UCSD-AML1 (cell line): ENCODE measurements around the gene CDH18.

Source experiments
- DNase-seq: peaks from one replicate; lab custom pipeline; 2025; ENCODE audit not compliant: unreplicated experiment; lab: John Stamatoyannopoulos, UW

The CDH18 gene

DNA sequence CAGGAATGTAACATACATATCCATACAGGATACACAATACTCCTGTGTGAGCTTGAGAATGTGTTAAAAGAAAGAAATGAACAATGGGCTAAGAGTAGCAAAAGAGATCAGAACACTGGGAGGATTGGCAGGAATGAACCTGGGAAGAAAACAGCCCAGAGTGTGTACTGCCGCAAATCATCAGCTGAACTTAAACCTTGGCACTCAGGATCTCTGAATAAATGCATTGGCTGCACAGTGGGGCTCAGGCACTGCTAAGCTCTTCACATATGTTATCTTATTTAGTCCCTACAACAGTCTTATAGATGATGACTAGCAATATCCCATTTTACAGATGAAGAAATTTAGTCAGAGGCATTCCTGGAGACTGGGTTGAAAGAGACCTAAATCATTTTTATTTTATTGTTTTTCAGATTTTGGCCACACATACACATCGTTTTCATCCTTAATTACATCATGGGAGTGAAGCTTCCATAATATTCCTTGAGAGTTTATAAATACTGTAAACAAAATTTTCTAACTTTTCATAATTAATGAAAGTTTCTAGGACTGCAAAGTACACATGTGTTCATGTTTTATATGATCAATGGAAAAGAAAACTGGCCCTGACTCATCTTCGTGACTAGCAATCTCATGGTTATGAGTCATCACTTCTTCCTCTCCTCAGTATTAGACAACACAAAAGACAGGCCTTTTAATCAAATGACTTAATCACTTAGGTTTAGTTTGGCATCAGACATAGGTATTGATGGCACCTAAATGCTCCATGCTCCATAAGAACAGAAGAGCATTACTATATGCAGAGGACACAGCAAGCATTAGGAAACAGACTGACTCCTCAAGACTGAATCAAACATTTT is 59.2 kb downstream of the CDH18 start:
- no peak for DNase-seq

DNA sequence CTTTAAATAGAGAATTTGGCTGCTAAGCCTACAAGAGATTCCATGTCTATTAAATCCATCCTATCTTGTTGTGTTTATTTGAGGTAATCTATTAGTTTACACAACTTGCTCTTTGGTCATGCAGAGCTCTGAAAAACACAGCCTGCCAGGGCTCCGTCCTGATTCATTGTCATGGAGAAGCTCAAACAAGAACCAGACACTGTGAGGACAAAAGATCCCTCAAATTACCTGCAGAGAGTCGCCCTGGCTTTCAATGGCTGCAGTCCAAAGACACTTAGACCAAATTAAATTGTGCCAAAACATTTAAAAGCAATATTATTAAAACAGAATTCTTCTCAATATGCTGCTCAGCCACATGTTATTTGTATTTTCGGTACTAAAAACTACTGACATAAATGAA is 60.1 kb downstream of the CDH18 start:
- DNase-seq: no peak

DNA sequence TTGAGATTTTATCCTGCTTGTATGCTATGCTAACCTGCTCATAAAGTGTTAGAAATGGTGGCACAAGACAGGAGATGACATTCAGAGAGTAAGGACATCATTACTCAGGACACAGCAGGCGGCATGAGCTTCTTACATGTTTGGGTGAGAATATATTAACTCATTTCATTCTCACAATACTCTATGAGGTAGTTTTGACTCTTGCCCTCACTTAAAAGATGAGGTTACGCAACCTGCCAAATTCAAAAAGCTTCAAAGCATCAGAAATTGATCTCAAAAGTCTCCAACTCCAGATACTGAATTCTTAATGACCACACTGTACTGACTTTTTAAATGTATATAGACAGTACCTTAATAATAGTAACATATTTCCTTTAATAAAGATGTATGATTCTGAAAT is 60.8 kb downstream of the CDH18 start:
- no peak for DNase-seq

GRCh38 chr5:19923742-19924141 is 64.3 kb downstream of the CDH18 start:
- no peak for DNase-seq

- DNase-seq: no peak
Measured at GRCh38 chr5:19920761-19921160, 67.2 kb downstream of the CDH18 start.

- no peak for DNase-seq
Measured at GRCh38 chr5:19918780-19919179, 69.2 kb downstream of the CDH18 start.

DNA sequence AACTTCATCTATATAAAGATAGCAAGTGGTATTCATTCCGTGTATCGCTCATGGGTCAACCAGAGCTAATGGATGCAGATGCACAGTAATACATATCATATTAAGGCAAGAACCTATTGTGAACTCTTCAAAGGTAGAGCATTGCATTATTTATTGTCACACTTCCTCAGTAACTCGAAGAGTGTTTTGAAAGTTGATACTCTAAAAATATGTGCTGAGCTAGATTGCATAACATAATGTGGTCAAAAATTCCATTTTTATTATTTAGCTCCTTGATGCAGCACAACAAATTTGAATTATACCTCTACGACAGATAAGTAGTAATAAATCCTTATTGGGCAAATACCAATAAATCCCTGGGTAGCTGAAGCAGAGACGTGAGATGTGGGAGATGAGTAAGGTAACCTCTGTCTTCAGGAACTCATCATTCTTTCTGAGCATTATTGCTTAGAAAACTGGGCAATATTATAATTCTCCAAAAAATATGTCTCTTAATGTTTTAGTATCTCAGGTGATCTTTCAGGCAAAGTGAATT is 70.3 kb downstream of the CDH18 start:
- no peak for DNase-seq

GRCh38 chr5:19910136-19910535 is 77.9 kb downstream of the CDH18 start:
- no peak for DNase-seq

DNA sequence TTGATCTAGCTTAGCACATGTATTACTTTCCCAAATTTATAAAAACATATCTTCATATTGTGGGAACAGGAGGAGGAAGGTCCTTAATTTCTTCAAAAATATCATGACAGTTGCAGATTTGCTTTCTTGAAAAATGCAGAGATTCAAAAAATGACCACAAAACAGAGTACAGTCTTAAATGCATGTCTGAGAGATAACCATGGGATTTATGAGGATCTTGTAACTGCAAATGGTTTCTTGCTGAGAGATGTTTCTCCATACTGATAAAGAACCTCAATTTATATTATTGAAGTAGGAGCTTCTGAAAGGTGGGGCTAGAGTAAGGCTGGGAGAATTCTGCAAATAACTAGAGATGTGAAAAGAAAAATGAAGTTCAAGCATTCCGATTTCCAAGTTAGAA is 83.2 kb downstream of the CDH18 start:
- no peak for DNase-seq

DNA sequence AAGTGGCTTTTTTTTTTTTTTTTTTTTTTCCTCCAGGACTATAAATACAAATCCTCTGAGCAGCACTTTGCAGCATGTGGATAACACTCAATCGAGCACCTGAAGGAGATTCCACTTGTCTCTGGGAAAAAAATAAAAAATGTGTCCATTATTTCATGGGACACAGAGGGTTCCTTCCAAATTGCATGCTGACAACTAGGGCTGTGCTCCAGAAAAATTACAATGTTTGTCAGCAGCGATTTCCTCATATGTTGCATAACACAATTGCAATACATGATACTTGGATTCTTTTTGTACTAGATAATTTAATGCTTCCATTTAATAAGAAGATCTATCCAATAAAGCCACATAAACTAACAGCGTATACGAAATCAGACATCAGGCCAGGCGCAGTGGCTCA is 84.4 kb downstream of the CDH18 start:
- DNase-seq: no peak

- no peak for DNase-seq
Measured at GRCh38 chr5:19902316-19902934, 85.6 kb downstream of the CDH18 start.

- no peak for DNase-seq
Measured at GRCh38 chr5:19900269-19900668, 87.7 kb downstream of the CDH18 start.

DNA sequence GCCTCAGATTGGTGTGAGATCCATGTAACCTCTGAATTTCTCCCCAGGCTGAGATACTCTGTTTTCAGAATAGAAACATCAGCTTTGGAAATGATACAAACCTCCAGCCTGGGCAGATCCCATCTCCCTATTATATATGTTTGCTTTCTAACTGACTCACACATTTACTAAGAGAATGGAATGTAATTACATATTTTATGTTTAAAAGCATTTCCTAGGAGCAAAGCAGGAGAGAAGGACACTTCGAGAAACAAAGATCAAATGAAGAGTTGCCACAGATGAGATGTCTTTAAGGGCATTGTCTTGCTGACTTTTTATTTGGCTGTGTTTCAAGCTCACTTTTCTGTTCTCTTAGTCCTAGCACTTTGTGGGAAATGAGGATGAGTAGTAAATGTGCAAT is 96.3 kb downstream of the CDH18 start:
- DNase-seq: no peak

DNA sequence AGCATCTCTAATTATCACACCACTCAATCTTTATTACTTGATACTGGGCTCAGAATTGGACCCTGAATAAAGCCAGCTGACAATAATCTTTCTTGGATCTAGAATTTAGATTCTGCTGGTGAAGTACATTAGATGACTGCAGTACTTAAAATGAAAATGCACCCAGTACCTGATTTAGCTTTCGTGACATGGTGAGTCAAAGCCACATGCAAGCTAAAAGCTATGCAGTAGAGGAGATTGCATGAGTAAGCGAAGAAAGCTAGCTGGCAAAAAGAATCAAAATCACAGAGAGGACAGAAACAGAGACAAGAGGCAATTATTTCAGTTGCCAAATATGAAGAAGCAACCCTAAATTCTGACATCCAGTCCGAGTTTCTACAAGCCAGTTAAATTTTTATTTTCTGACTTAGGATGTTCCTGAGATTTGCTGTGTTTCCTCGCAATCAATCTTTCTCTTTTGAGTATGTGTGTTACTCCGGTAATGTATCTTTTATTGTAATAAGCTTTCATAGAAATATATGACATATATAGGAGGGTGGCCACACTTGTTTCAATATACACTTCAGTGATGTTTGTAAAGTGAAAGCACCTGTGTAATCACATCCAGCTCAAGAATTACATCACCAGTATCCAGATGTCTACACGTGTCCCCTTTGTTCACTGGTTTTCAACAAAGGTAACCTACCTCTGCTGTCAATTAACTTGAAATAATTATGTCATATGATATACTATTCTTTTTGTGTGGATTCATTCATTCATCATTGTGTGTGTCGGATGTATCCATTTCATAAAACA is 101.7 kb downstream of the CDH18 start:
- DNase-seq: no peak

- DNase-seq: no peak
Measured at GRCh38 chr5:19885040-19885824, 102.8 kb downstream of the CDH18 start.

GRCh38 chr5:19880859-19881436 is 107.1 kb downstream of the CDH18 start:
- no peak for DNase-seq

- DNase-seq: no peak
Measured at GRCh38 chr5:19880458-19880857, 107.5 kb downstream of the CDH18 start.

- DNase-seq: no peak
Measured at GRCh38 chr5:19874811-19875210, 113.2 kb downstream of the CDH18 start.

- DNase-seq: no peak
Measured at GRCh38 chr5:19866090-19866450, 121.9 kb downstream of the CDH18 start.

GRCh38 chr5:19865336-19866089 is 122.5 kb downstream of the CDH18 start:
- DNase-seq: no peak
